NK-92 (cell line): ENCODE measurements around the gene GCKR.
"Not testable (repeated sequence)": the region's sequence is repeated elsewhere in the genome, so short reads cannot be mapped to it uniquely, and the experiment has no call there.

ENCODE experiments used
- DNase-seq: peaks from one replicate; lab custom pipeline; 2025; ENCODE audit not compliant: unreplicated experiment; lab: John Stamatoyannopoulos, UW

The GCKR gene

GRCh38 chr2:27507293-27507692, 10.7 kb downstream of the GCKR start:
- no peak for DNase-seq

GRCh38 chr2:27509326-27509725, 12.7 kb downstream of the GCKR start:
- DNase-seq: no peak

- DNase-seq: no peak
Measured at GRCh38 chr2:27518113-27518781, 21.6 kb downstream of the GCKR start.

GRCh38 chr2:27518782-27519113, 22.1 kb downstream of the GCKR start:
- no peak for DNase-seq

GRCh38 chr2:27520316-27520715, 23.7 kb downstream of the GCKR start:
- no peak for DNase-seq

GRCh38 chr2:27522400-27522945, 25.8 kb downstream of the GCKR start:
- DNase-seq: no peak

- DNase-seq: no peak
Measured at GRCh38 chr2:27527182-27527581, 30.5 kb downstream of the GCKR start.

GRCh38 chr2:27531983-27532382, 35.3 kb downstream of the GCKR start:
- DNase-seq: no peak

GRCh38 chr2:27537287-27537686, 40.6 kb downstream of the GCKR start:
- no peak for DNase-seq

GRCh38 chr2:27538839-27539450, 42.3 kb downstream of the GCKR start:
- DNase-seq: not testable (repeated sequence)

GRCh38 chr2:27539649-27540048, 43.0 kb downstream of the GCKR start:
- not testable (repeated sequence) for DNase-seq

GRCh38 chr2:27544143-27544821, 47.6 kb downstream of the GCKR start:
- no peak for DNase-seq

GRCh38 chr2:27545348-27546141, 48.9 kb downstream of the GCKR start:
- no peak for DNase-seq

GRCh38 chr2:27549303-27549702, 52.7 kb downstream of the GCKR start:
- DNase-seq: no peak

- no peak for DNase-seq
Measured at GRCh38 chr2:27551514-27551913, 54.9 kb downstream of the GCKR start.

- no peak for DNase-seq
Measured at GRCh38 chr2:27552941-27553340, 56.3 kb downstream of the GCKR start.

- DNase-seq: not testable (repeated sequence)
Measured at GRCh38 chr2:27554451-27554850, 57.8 kb downstream of the GCKR start.

GRCh38 chr2:27559228-27559627, 62.6 kb downstream of the GCKR start:
- DNase-seq: no peak

- no peak for DNase-seq
Measured at GRCh38 chr2:27561060-27561459, 64.4 kb downstream of the GCKR start.

GRCh38 chr2:27566628-27567027, 70.0 kb downstream of the GCKR start:
- DNase-seq: no peak

GRCh38 chr2:27569398-27569797, 72.8 kb downstream of the GCKR start:
- DNase-seq: no peak
